OCI-M2 (cell line): ENCODE data around the gene CDH13.

ENCODE experiments used
- DNase-seq: peaks from one replicate; lab custom pipeline; 2025; ENCODE audit not compliant: unreplicated experiment; lab: John Stamatoyannopoulos, UW

Gene CDH13

GRCh38 chr16:82991410-82991809 lies 364.6 kb downstream of the CDH13 start:
- DNase-seq, result no peak

- no peak for DNase-seq
Measured at GRCh38 chr16:82991966-82992675, 365.4 kb downstream of the CDH13 start.

GRCh38 chr16:82992786-82993185 lies 366.0 kb downstream of the CDH13 start:
- no peak for DNase-seq

- DNase-seq, result no peak
Measured at GRCh38 chr16:82993415-82993814, 366.6 kb downstream of the CDH13 start.

GRCh38 chr16:82993926-82994325 lies 367.2 kb downstream of the CDH13 start:
- no peak for DNase-seq

- no peak for DNase-seq
Measured at GRCh38 chr16:82995286-82995923, 368.6 kb downstream of the CDH13 start.

- no peak for DNase-seq
Measured at GRCh38 chr16:82995924-82996441, 369.2 kb downstream of the CDH13 start.

- no peak for DNase-seq
Measured at GRCh38 chr16:82996814-82997213, 370.0 kb downstream of the CDH13 start.

GRCh38 chr16:82999711-83000110 lies 372.9 kb downstream of the CDH13 start:
- DNase-seq, result no peak

GRCh38 chr16:83002351-83003334 lies 375.9 kb downstream of the CDH13 start:
- no peak for DNase-seq

- DNase-seq, result no peak
Measured at GRCh38 chr16:83004868-83005652, 378.3 kb downstream of the CDH13 start.

- no peak for DNase-seq
Measured at GRCh38 chr16:83005653-83006160, 378.9 kb downstream of the CDH13 start.

- no peak for DNase-seq
Measured at GRCh38 chr16:83010776-83011720, 384.3 kb downstream of the CDH13 start.

GRCh38 chr16:83011939-83012338 lies 385.2 kb downstream of the CDH13 start:
- DNase-seq, result no peak

GRCh38 chr16:83013071-83013470 lies 386.3 kb downstream of the CDH13 start:
- no peak for DNase-seq

- DNase-seq, result no peak
Measured at GRCh38 chr16:83019963-83020362, 393.2 kb downstream of the CDH13 start.

- DNase-seq, result no peak
Measured at GRCh38 chr16:83021045-83021444, 394.3 kb downstream of the CDH13 start.

- no peak for DNase-seq
Measured at GRCh38 chr16:83021746-83022145, 395.0 kb downstream of the CDH13 start.

- no peak for DNase-seq
Measured at GRCh38 chr16:83023011-83023410, 396.2 kb downstream of the CDH13 start.
